HepG2 (cell line): Measurements from ENCODE around the gene NDUFS5.

Source experiments
- POLR2A ChIP-seq, 2 experiments: IDR thresholded peaks; 2 replicates each; pipeline ENCODE4 v1.6.1; 2011; ENCODE audit warnings: low read depth in 2 of 2, low read length in 2 of 2, mild to moderate bottlenecking in 1 of 2, moderate library complexity in 1 of 2; ENCODE audit not compliant: insufficient read depth in 1 of 2
- TAF15 ChIP-seq: fragments of 200-400 bp; formaldehyde crosslinking; IDR thresholded peaks from one replicate; pipeline ENCODE4 v1.6.1; 2018; ENCODE audit warnings: mild to moderate bottlenecking, low read depth, low read length; ENCODE audit not compliant: poor library complexity, severe bottlenecking

DNA sequence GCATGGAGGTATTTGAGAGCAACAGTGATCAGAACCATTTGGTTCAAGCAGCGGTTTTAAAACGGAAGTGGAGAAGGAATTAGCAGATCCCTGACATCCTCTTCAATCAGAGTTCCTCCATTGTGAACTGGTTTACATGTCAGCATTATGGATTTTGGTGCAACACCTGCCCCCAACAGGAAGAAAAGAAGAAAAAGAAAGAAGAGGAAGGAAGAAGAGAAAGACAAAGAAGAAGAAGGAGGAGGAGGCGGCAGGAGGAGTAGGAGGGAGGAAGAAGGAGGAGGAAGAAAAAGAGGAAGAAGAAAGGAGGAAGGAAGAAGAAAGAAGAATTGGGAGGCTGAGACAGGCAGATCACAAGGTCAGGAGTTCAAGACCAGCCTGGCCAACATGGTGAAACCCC is 17.4 kb downstream of the NDUFS5 start:
- TF ChIP-seq TAF15 (no peak), POLR2A (IDR thresholded peaks at IDR 0.05; ENCODE audit: insufficient read depth in 1 of 2, low read depth in 2 of 2, low read length in 2 of 2) (no peak)
